Lower lobe of right lung (tissue), 2 donors: ENCODE results near the gene SLC38A6. TPM values are rescaled to one million over a fixed set of nuclear protein-coding genes. Genes with fewer than 3 reads are reported as not detected.
A peak's percentile ranks its signal among the peaks of the same experiment; 100 is the strongest.

Experiments
- ATAC-seq, 2 donors: fragments of 200-7000 bp; cut with Tn5 transposase; one replicate each; pipeline ENCODE4 v1.9.1; 2020 to 2022; ENCODE audit warnings: mild to moderate bottlenecking in 2 of 2, moderate library complexity in 2 of 2
- DNase-seq: peaks from one replicate; pipeline ENCODE4 v3.0.0-alpha.2; 2020
- H3K27ac ChIP-seq: fragments of 200-600 bp; one replicate; pipeline ENCODE4 v1.8.0; 2022
- H3K27me3 ChIP-seq: fragments of 200-600 bp; one replicate; pipeline ENCODE4 v1.8.0; 2022; ENCODE audit warnings: low read depth
- H3K36me3 ChIP-seq: fragments of 200-600 bp; one replicate; pipeline ENCODE4 v1.8.0; 2022; ENCODE audit warnings: mild to moderate bottlenecking
- H3K4me1 ChIP-seq: fragments of 200-600 bp; one replicate; pipeline ENCODE4 v1.8.0; 2022
- H3K4me3 ChIP-seq: fragments of 200-600 bp; one replicate; pipeline ENCODE4 v1.8.0; 2022; ENCODE audit warnings: mild to moderate bottlenecking
- H3K9me3 ChIP-seq: fragments of 200-600 bp; one replicate; pipeline ENCODE4 v1.8.0; 2022
- CTCF ChIP-seq: fragments of 200-600 bp; IDR thresholded peaks from one replicate; pipeline ENCODE4 v1.8.0; 2022; ENCODE audit warnings: antibody characterized with exemption, mild to moderate bottlenecking
- intact Hi-C: fragments of 100-400 bp; cut with DNase I; formaldehyde crosslinking; loops from one replicate; pipeline ENCODE4 v1.11.0; 2022
- total RNA-seq: library from RNA; stranded (reverse); fragmentation: NEBNext Ultra II Directional; extraction: Animal tissue kit (Norgen Biotek cat#: 25700); gene quantifications from one replicate; pipeline ENCODE4 v1.2.1, GENCODE V29; 2021
- donor health status: DM: no; HTN: yes; CAD: no; lungs with severe emphysema.

The SLC38A6 gene
- total RNA-seq, 1 donor from 2014 or later: 28.3 TPM

- DNase-seq: no peak
- peak; percentile 66 for ATAC-seq
- no peak overlapping the region for H3K4me3 ChIP-seq
- TF ChIP-seq CTCF: no peak
- H3K27ac ChIP-seq: peak overlapping the region; percentile 56
- no peaks in the 10 kb centered on the region for H3K27me3 ChIP-seq
- no peaks in the 10 kb centered on the region for H3K9me3 ChIP-seq
- H3K4me1 ChIP-seq: peaks cover 32% of the 10 kb centered on the region
- intact Hi-C loops: no loop called here
- H3K36me3 ChIP-seq: no peaks in the 10 kb centered on the region
Measured at GRCh38 chr14:61101803-61102548, 120.9 kb downstream of the SLC38A6 start.

Other genes with a start within 250 kb of the SLC38A6 start
- 21.5 TPM for gene MNAT1, start 246.5 kb upstream of the SLC38A6 start, total RNA-seq
- 10.6 TPM for gene TRMT5, start 166 bp upstream of the SLC38A6 start, total RNA-seq